PFSK-1 (cell line): Measurements from ENCODE around the gene ZNF24.

Source experiments
- FOXP2 ChIP-seq: optimal IDR thresholded peaks from 2 replicates; pipeline ENCODE3; 2011; ENCODE audit warnings: borderline replicate concordance, control low read depth, inconsistent platforms; ENCODE audit not compliant: insufficient read depth; ENCODE audit errors: extremely low read length, extremely low read depth
- POLR2AphosphoS5 ChIP-seq: IDR thresholded peaks from 2 replicates; pipeline ENCODE4 v1.6.1; 2012; ENCODE audit warnings: low read depth, mild to moderate bottlenecking, control low read depth, low read length, moderate library complexity
- REST ChIP-seq, 2 experiments: IDR thresholded peaks; 2 replicates each; pipeline versions ENCODE4 v1.6.1 to v1.8.0; 2011 to 2012; ENCODE audit warnings: low read depth in 2 of 2, low read length in 2 of 2, control low read depth in 1 of 2, inconsistent platforms in 1 of 2, mild to moderate bottlenecking in 1 of 2, moderate library complexity in 1 of 2; ENCODE audit not compliant: insufficient read depth in 1 of 2
- SIN3A ChIP-seq: IDR thresholded peaks from 2 replicates; pipeline ENCODE4 v1.6.1; 2012; ENCODE audit warnings: mild to moderate bottlenecking, low read length, moderate library complexity, borderline replicate concordance; ENCODE audit not compliant: insufficient read depth
- TAF1 ChIP-seq: IDR thresholded peaks from 2 replicates; pipeline ENCODE4 v1.6.1; 2012; ENCODE audit warnings: low read length, control low read depth, borderline replicate concordance; ENCODE audit not compliant: insufficient read depth

The ZNF24 gene

GRCh38 chr18:35303610-35304009 lies 40.6 kb downstream of the ZNF24 start:
- TF ChIP-seq POLR2AphosphoS5 (no peak), REST (IDR thresholded peaks at IDR 0.05; ENCODE audit: insufficient read depth in 1 of 2, low read depth in 2 of 2, low read length in 2 of 2) (no peak)

GRCh38 chr18:35296060-35296459 lies 48.2 kb downstream of the ZNF24 start:
- TF ChIP-seq TAF1 (no peak), FOXP2 (no peak), SIN3A (no peak), POLR2AphosphoS5 (no peak), REST (IDR thresholded peaks at IDR 0.05; ENCODE audit: insufficient read depth in 1 of 2, low read depth in 2 of 2, low read length in 2 of 2) (no peak)

GRCh38 chr18:35291166-35291565 lies 53.1 kb downstream of the ZNF24 start:
- TF ChIP-seq SIN3A (no peak), REST (IDR thresholded peaks at IDR 0.05; ENCODE audit: insufficient read depth in 1 of 2, low read depth in 2 of 2, low read length in 2 of 2) (no peak)

- peak; percentile 96 for TF ChIP-seq TAF1
- TF ChIP-seq REST (IDR thresholded peaks at IDR 0.05; ENCODE audit: insufficient read depth in 1 of 2, low read depth in 2 of 2, low read length in 2 of 2) = peak; percentile 29 to 61; a peak in 1 of 4 replicates
- TF ChIP-seq SIN3A = peak; percentile 6; the same call in 1 of the 2 replicates
- TF ChIP-seq FOXP2 = peak; percentile 80
- TF ChIP-seq POLR2AphosphoS5 = peak; percentile 92
These were observed 54.0 kb downstream of the ZNF24 start, which contains the start of gene ZSCAN30 for GRCh38 chr18:35290094-35290735. TSS of gene ZSCAN30 (minus strand) at chr18:35290229. CDS start at chr18:35264352, 25,877 bp downstream.

GRCh38 chr18:35289727-35290093 lies 54.5 kb downstream of the ZNF24 start:
- TF ChIP-seq REST (IDR thresholded peaks at IDR 0.05; ENCODE audit: insufficient read depth in 1 of 2, low read depth in 2 of 2, low read length in 2 of 2) = no peak
